Gastroesophageal sphincter (tissue), 3 donors: ENCODE results near the gene SLC7A10.

Experiments
- CTCF ChIP-seq, 4 experiments: fragments of 200-600 bp in 2 of 4; fragments of 450-650 bp in 2 of 4; sonication (generic) in 1 of 4; IDR thresholded peaks; one replicate each; pipeline ENCODE4 v1.5.1; 2017 to 2019; ENCODE audit warnings: antibody characterized with exemption in 4 of 4, mild to moderate bottlenecking in 2 of 4, moderate library complexity in 2 of 4
- EP300 ChIP-seq: sonication (generic); formaldehyde crosslinking; IDR thresholded peaks from one replicate; pipeline ENCODE4 v1.6.1; 2017; ENCODE audit warnings: antibody characterized with exemption, mild to moderate bottlenecking
- POLR2AphosphoS5 ChIP-seq: sonication (generic); formaldehyde crosslinking; IDR thresholded peaks from one replicate; pipeline ENCODE4 v1.6.1; 2017; ENCODE audit warnings: antibody characterized with exemption

- TF ChIP-seq POLR2AphosphoS5 = no peak
- no peak for TF ChIP-seq CTCF (IDR thresholded peaks at IDR 0.05)
- TF ChIP-seq EP300 = no peak
Measured at GRCh38 chr19:33225458-33225926, at the start of gene SLC7A10.
